Panc1 (cell line): Measurements from ENCODE around the gene SP100. TPM values are rescaled to one million over a fixed set of nuclear protein-coding genes. Genes with fewer than 3 reads are reported as not detected.

ENCODE experiments used
- ATAC-seq: fragments of 200-7000 bp; cut with Tn5 transposase; 2 replicates; pipeline ENCODE4 v1.9.1; 2020; ENCODE audit warnings: mild to moderate bottlenecking, moderate library complexity
- BruUV-seq: library from RNA; stranded (reverse); fragments of 400-500 nt; replicated peaks from 2 replicates; lab custom pipeline; 2021; lab: Mats Ljungman, UMichigan
- CTCF ChIA-PET: fragments of 300-600 bp; sonication (Branson Sonifier 250); formaldehyde crosslinking; loops from one replicate; lab custom pipeline; 2022; ENCODE audit warnings: antibody characterized with exemption; lab: Charles Lee
- POLR2A ChIA-PET: fragments of 300-600 bp; sonication (Branson Sonifier 250); formaldehyde crosslinking; loops from one replicate; lab custom pipeline; 2022; ENCODE audit warnings: antibody characterized with exemption; lab: Charles Lee
- DNase-seq: peaks from one replicate; pipeline ENCODE4 v3.0.0-alpha.2; 2010; ENCODE audit warnings: low read depth, low spot score
- H3K27ac ChIP-seq: 2 replicates; pipeline ENCODE4 v1.5.1; 2011; ENCODE audit warnings: mild to moderate bottlenecking, low read length, inconsistent platforms
- H3K27me3 ChIP-seq: fragments of 200-500 bp; sonication (Bioruptor generic); 2 replicates; pipeline ENCODE4 v1.6.0; 2014; ENCODE audit warnings: low read length, inconsistent platforms; ENCODE audit not compliant: control insufficient read depth, insufficient read depth
- H3K36me3 ChIP-seq: fragments of 200-500 bp; sonication (Bioruptor generic); 2 replicates; pipeline ENCODE4 v1.5.1; 2014; ENCODE audit warnings: inconsistent platforms, mild to moderate bottlenecking, low read length, moderate library complexity; ENCODE audit not compliant: control insufficient read depth, insufficient read depth
- H3K4me1 ChIP-seq: 2 replicates; pipeline ENCODE4 v1.5.1; 2011; ENCODE audit warnings: inconsistent platforms, mild to moderate bottlenecking, low read length, moderate library complexity; ENCODE audit not compliant: control insufficient read depth, insufficient read depth
- H3K4me3 ChIP-seq, 2 experiments: 2 replicates each; pipeline ENCODE4 v1.5.1; 2011 to 2012; ENCODE audit warnings: low read depth in 2 of 2, low read length in 2 of 2, mild to moderate bottlenecking in 2 of 2, inconsistent platforms in 1 of 2, moderate library complexity in 1 of 2
- H3K9me3 ChIP-seq: fragments of 200-500 bp; sonication (Bioruptor generic); 2 replicates; pipeline ENCODE4 v1.5.1; 2014; ENCODE audit warnings: low read depth, mild to moderate bottlenecking, inconsistent platforms, low read length, moderate library complexity; ENCODE audit not compliant: control insufficient read depth, insufficient read depth
- POLR2AphosphoS5 ChIP-seq: IDR thresholded peaks from 2 replicates; pipeline ENCODE4 v1.6.1; 2012; ENCODE audit warnings: mild to moderate bottlenecking, low read depth, low read length, moderate library complexity
- SIN3A ChIP-seq: IDR thresholded peaks from 2 replicates; pipeline ENCODE4 v1.6.1; 2012; ENCODE audit warnings: low read depth, mild to moderate bottlenecking, low read length, moderate library complexity, borderline replicate concordance; ENCODE audit not compliant: insufficient read depth
- TCF7L2 ChIP-seq: IDR thresholded peaks from 2 replicates; pipeline ENCODE4 v1.6.1; 2011; ENCODE audit warnings: mild to moderate bottlenecking, low read depth, low read length, inconsistent platforms
- in situ Hi-C: cut with HindIII; loops from 2 replicates; pipeline ENCODE4 v1.10.0; 2016; ENCODE audit warnings: low sequenced_read_pairs, low pct_unique_long_range_greater_than_20kb
- intact Hi-C: fragments of 100-400 bp; cut with micrococcal nuclease; formaldehyde crosslinking; loops from one replicate; pipeline ENCODE4 v1.10.0; 2022; ENCODE audit not compliant: unreplicated experiment
- total RNA-seq: library from RNA; stranded (reverse); gene quantifications from one replicate; pipeline ENCODE4 v1.2.1, GENCODE V29; 2021; ENCODE audit not compliant: unreplicated experiment
- TF ChIP-seq, protein P1 (sequence below): fragments of 450-650 bp; IDR thresholded peaks from 2 replicates; pipeline ENCODE4 v1.5.1; 2017; ENCODE audit warnings: mild to moderate bottlenecking
- TF ChIP-seq, protein P2 (sequence below), 2 experiments: IDR thresholded peaks; 2 replicates each; pipeline ENCODE4 v1.6.1; 2011 to 2012; ENCODE audit warnings: low read depth in 2 of 2, control low read depth in 1 of 2, low read length in 1 of 2, mild to moderate bottlenecking in 1 of 2, moderate library complexity in 1 of 2; ENCODE audit not compliant: insufficient read depth in 1 of 2

SP100 gene
- total RNA-seq, 1 experiment from 2014 or later = 27.2 TPM

DNA sequence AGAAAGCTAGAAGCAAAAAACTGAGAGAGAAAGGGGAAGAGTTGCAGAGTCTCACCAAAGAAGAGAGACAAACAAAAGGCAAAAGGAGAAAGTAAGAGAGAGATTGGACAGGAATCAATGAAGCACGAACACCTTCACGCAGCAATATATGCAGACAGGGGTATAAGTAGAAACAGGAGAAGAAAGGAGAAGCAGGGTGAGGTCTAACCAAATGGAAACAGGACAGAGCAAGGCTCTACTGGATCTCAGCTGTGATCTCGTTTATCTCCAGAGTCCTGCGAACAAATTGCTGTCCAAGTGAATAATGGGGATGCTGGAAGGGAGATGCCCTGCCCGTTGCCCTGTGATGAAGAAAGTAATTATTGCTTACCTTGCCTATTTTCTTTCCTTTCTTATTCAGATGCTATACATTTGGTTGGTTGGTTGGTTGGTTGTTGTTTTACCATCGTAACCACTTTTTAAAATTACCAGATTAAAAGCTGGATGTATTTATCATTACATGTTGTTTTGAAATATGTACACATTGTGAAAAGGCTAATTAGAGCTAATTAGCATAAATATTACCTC is 34.0 kb downstream of the SP100 start:
- ChIA-PET CTCF (no interaction called here), POLR2A (no interaction called here)
- BruUV-seq = no TSS peak
- in situ Hi-C loops (no loop called here), intact Hi-C loops (no loop called here)
- H3K4me3 ChIP-seq = no peak overlapping the region
- H3K36me3 ChIP-seq = no peaks in the 10 kb centered on the region
- ATAC-seq = no peak
- no peak overlapping the region for H3K27ac ChIP-seq
- no peaks in the 10 kb centered on the region for H3K9me3 ChIP-seq
- TF ChIP-seq SIN3A = no peak
- no peak for TF ChIP-seq POLR2AphosphoS5
- TF ChIP-seq, protein P1, sequence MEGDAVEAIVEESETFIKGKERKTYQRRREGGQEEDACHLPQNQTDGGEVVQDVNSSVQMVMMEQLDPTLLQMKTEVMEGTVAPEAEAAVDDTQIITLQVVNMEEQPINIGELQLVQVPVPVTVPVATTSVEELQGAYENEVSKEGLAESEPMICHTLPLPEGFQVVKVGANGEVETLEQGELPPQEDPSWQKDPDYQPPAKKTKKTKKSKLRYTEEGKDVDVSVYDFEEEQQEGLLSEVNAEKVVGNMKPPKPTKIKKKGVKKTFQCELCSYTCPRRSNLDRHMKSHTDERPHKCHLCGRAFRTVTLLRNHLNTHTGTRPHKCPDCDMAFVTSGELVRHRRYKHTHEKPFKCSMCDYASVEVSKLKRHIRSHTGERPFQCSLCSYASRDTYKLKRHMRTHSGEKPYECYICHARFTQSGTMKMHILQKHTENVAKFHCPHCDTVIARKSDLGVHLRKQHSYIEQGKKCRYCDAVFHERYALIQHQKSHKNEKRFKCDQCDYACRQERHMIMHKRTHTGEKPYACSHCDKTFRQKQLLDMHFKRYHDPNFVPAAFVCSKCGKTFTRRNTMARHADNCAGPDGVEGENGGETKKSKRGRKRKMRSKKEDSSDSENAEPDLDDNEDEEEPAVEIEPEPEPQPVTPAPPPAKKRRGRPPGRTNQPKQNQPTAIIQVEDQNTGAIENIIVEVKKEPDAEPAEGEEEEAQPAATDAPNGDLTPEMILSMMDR = no peak
- TF ChIP-seq, protein P2, sequence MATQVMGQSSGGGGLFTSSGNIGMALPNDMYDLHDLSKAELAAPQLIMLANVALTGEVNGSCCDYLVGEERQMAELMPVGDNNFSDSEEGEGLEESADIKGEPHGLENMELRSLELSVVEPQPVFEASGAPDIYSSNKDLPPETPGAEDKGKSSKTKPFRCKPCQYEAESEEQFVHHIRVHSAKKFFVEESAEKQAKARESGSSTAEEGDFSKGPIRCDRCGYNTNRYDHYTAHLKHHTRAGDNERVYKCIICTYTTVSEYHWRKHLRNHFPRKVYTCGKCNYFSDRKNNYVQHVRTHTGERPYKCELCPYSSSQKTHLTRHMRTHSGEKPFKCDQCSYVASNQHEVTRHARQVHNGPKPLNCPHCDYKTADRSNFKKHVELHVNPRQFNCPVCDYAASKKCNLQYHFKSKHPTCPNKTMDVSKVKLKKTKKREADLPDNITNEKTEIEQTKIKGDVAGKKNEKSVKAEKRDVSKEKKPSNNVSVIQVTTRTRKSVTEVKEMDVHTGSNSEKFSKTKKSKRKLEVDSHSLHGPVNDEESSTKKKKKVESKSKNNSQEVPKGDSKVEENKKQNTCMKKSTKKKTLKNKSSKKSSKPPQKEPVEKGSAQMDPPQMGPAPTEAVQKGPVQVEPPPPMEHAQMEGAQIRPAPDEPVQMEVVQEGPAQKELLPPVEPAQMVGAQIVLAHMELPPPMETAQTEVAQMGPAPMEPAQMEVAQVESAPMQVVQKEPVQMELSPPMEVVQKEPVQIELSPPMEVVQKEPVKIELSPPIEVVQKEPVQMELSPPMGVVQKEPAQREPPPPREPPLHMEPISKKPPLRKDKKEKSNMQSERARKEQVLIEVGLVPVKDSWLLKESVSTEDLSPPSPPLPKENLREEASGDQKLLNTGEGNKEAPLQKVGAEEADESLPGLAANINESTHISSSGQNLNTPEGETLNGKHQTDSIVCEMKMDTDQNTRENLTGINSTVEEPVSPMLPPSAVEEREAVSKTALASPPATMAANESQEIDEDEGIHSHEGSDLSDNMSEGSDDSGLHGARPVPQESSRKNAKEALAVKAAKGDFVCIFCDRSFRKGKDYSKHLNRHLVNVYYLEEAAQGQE (IDR thresholded peaks at IDR 0.05; ENCODE audit: insufficient read depth in 1 of 2, low read depth in 2 of 2, low read length in 1 of 2) = no peak
- no peak for TF ChIP-seq TCF7L2
- H3K27me3 ChIP-seq = no peaks in the 10 kb centered on the region
- DNase-seq = no peak
- H3K4me1 ChIP-seq = no peaks in the 10 kb centered on the region

DNA sequence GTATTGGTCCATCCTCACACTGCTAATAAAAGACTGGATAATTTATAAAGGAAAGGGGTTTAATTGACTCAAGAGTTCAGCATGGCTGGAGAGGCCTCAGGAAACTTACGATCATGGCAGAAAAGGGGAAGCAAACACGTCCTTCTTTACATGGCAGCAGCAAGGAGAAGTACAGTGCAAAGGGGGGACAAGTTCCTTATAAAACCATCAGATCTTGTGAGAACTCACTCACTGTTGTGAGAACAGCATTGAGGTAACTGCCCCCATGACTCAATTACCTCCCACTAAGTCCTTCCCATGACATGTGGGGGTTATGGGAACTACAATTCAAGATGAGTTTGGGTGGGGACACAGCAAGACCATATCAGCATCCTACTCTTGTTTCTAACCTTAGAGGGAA is 37.0 kb downstream of the SP100 start:
- in situ Hi-C loops (no loop called here), intact Hi-C loops (no loop called here)
- Histone ChIP-seq H3K36me3 (no peaks in the 10 kb centered on the region), H3K4me1 (no peaks in the 10 kb centered on the region), H3K27me3 (no peaks in the 10 kb centered on the region), H3K4me3 (no peak overlapping the region), H3K9me3 (no peaks in the 10 kb centered on the region; the same call in 1 of the 2 replicates), H3K27ac (no peak overlapping the region)
- TF ChIP-seq, protein P2 (IDR thresholded peaks at IDR 0.05; ENCODE audit: insufficient read depth in 1 of 2, low read depth in 2 of 2, low read length in 1 of 2) = no peak
- TF ChIP-seq, protein P1 = no peak
- TF ChIP-seq SIN3A (no peak), POLR2AphosphoS5 (no peak)
- ChIA-PET POLR2A (no interaction called here), CTCF (no interaction called here)
- BruUV-seq = no TSS peak
- no peak for DNase-seq
- no peak for ATAC-seq
